Measurements from ENCODE around the gene TGFBRAP1. TPM values are rescaled to one million over a fixed set of nuclear protein-coding genes. Genes with fewer than 3 reads are reported as not detected.

Gene TGFBRAP1
- total and polyA plus RNA-seq, 2 donors (not counting 3 experiments of a cell fraction or from before 2014, with no cell fraction given), result 25.4 to 37.6 TPM

DNA sequence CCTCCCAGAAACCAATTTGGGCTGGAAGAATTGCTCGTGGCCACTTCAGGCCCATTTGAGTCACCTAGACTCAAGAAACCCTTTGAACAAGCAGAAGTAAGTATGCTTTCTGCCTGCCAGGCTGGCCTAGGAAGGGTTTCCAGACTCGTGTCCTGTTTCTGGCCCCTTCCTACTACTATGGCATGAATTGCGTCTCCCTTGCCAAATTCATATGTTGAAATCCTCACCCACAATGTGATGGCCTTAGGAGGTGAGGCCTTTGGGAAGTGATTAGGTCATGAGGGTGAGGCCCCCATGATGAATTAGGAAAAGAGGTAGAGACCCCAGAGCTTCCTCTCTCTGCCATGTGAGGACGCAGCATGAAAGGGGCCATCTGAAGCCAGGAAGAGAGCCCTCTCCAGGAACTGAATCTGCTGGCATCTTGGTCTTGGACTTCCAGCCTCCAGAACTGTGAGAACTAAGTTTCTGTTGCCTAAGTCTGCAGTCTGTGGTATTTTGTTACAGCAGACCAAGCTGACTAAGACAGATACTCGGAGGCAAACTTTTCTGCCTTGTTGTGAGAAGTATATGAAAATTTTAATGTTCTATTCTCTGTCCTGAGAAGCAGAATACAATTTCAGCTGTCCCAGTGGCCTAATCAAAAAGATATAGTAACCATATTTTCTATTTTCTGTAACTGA, 74.9 kb downstream of the TGFBRAP1 start:
- intact Hi-C loops (cut with micrococcal nuclease), result no loop called here
- Histone ChIP-seq H3K9me3 (replicated peaks; ENCODE audit: control insufficient read depth, insufficient read depth, low read length) (no peaks in the 10 kb centered on the region), H3K27ac (ENCODE audit: insufficient read depth, low read depth, low read length) (no peak overlapping the region), H3K27me3 (ENCODE audit: control insufficient read depth in 2 of 2, insufficient read depth in 2 of 2, low read length in 2 of 2) (no peaks in the 10 kb centered on the region), H3K79me2 (ENCODE audit: control insufficient read depth, insufficient read depth, low read length) (no peaks in the 10 kb centered on the region), H3K9ac (replicated peaks; ENCODE audit: extremely low read depth, insufficient read depth, low read length) (no peak overlapping the region), H2AFZ (ENCODE audit: low read depth, low read length) (no peak overlapping the region), H3K4me3 (replicated peaks in 1 of 3; ENCODE audit: insufficient read depth in 1 of 3, low read depth in 1 of 3, low read length in 3 of 3) (no peak overlapping the region), H4K20me1 (replicated peaks; ENCODE audit: control insufficient read depth, extremely low read depth, insufficient read depth, low read length) (no peaks in the 10 kb centered on the region), H3K4me2 (ENCODE audit: insufficient read depth, low read length) (no peak overlapping the region), H3K9me1 (replicated peaks; ENCODE audit: control insufficient read depth, extremely low read depth, insufficient read depth, low read length) (no peaks in the 10 kb centered on the region), H3K36me3 (ENCODE audit: control insufficient read depth in 2 of 2, extremely low read depth in 1 of 2, insufficient read depth in 2 of 2, low read length in 2 of 2) (no peaks in the 10 kb centered on the region), H3K4me1 (ENCODE audit: control insufficient read depth, extremely low read depth, insufficient read depth, low read length) (no peaks in the 10 kb centered on the region)
- FAIRE-seq (no peak), DNase-seq (ENCODE audit: low read depth, low spot score) (no peak)
- TF ChIP-seq GATA2 (IDR thresholded peaks at IDR 0.05; ENCODE audit: insufficient read depth, insufficient read length, low read depth, low read length), result no peak
- no peak for TF ChIP-seq CTCF (IDR thresholded peaks at IDR 0.05; ENCODE audit: extremely low read depth in 1 of 2, insufficient read depth in 1 of 2, low read depth in 1 of 2, low read length in 2 of 2)
- TF ChIP-seq JUN (IDR thresholded peaks at IDR 0.05; ENCODE audit: borderline replicate concordance, insufficient read depth, insufficient read length, low read depth), result no peak
- no peak for TF ChIP-seq POLR2AphosphoS5 (IDR thresholded peaks at IDR 0.05; ENCODE audit: insufficient read depth, low read depth, low read length)
- TF ChIP-seq POLR2A (IDR thresholded peaks at IDR 0.05; ENCODE audit: low read depth, low read length), result no peak
- TF ChIP-seq MYC (IDR thresholded peaks at IDR 0.05; ENCODE audit: low read depth, low read length), result no peak
- no peak for TF ChIP-seq EZH2 (IDR thresholded peaks at IDR 0.05; ENCODE audit: borderline replicate concordance, low read depth, low read length, severe bottlenecking)
- TF ChIP-seq FOS (IDR thresholded peaks at IDR 0.05; ENCODE audit: borderline replicate concordance, insufficient read depth, low read length), result no peak
- TF ChIP-seq MAX (IDR thresholded peaks at IDR 0.05; ENCODE audit: insufficient read depth, insufficient read length), result no peak
- ChIA-PET CTCF (interaction anchor here (1.0 kb wide), 1 partner anchor 28 kb away, joined by 3 read pairs; no protein-coding TSS in a partner anchor), POLR2A (interaction anchor here (0.7 kb wide), 1 partner anchor 74 kb away, joined by 3 read pairs; no protein-coding TSS in a partner anchor)
- dilution Hi-C loops (cut with MboI; ENCODE audit: extremely low pct_ligation_motif_present, low sequenced_read_pairs), result no loop called here
- no TSS peak for BruUV-seq (replicated peaks)
